ENCODE measurements around the gene TTC33.

DNA sequence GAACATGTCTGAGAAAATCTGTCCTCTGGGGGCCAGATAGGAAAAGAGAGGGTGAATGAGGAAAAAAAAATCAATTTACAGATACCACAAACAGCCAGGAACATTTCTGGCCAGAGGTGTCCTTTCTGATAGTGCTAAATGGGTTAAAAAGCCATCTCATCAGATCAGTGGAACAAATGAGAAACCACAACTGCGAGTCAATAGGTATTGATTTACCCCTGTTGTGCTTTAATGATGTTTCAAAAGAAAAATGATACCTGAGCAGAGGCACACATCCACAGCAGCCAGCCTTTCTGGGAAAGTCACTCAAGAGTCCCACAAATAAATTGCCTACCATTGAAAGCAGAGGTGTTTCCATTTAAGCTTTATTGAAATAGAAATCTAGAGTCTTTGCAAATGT, 155.4 kb downstream of the TTC33 start:
- TF ChIP-seq, protein P1, sequence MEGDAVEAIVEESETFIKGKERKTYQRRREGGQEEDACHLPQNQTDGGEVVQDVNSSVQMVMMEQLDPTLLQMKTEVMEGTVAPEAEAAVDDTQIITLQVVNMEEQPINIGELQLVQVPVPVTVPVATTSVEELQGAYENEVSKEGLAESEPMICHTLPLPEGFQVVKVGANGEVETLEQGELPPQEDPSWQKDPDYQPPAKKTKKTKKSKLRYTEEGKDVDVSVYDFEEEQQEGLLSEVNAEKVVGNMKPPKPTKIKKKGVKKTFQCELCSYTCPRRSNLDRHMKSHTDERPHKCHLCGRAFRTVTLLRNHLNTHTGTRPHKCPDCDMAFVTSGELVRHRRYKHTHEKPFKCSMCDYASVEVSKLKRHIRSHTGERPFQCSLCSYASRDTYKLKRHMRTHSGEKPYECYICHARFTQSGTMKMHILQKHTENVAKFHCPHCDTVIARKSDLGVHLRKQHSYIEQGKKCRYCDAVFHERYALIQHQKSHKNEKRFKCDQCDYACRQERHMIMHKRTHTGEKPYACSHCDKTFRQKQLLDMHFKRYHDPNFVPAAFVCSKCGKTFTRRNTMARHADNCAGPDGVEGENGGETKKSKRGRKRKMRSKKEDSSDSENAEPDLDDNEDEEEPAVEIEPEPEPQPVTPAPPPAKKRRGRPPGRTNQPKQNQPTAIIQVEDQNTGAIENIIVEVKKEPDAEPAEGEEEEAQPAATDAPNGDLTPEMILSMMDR (IDR thresholded peaks at IDR 0.05), result no peak
- TF ChIP-seq EZH2phosphoT487 (IDR thresholded peaks at IDR 0.05) (no peak), EZH2 (IDR thresholded peaks at IDR 0.05) (no peak)
